K562 (cell line): ENCODE data around the gene CALM1. TPM values are rescaled to one million over a fixed set of nuclear protein-coding genes. Genes with fewer than 3 reads are reported as not detected.
A peak's percentile ranks its signal among the peaks of the same experiment; 100 is the strongest.

ENCODE experiments used
- BCL6 ChIP-seq: fragments of 250-450 bp; sonication (Bioruptor Pico); IDR thresholded peaks from 2 replicates; pipeline ENCODE4 v1.4.0; 2020
- CXXC5 ChIP-seq: fragments of 250-450 bp; sonication (Bioruptor Pico); IDR thresholded peaks from 2 replicates; pipeline ENCODE4 v1.8.0; 2022; ENCODE audit warnings: inconsistent platforms, mild to moderate bottlenecking, moderate library complexity
- HNRNPH1 ChIP-seq: fragments of 200-400 bp; formaldehyde crosslinking; optimal IDR thresholded peaks from 2 replicates; pipeline ENCODE3; 2017; ENCODE audit warnings: low read depth, mild to moderate bottlenecking, low read length, moderate library complexity
- KDM5B ChIP-seq: fragments of 200-600 bp; sonication (generic); IDR thresholded peaks from 2 replicates; pipeline ENCODE4 v1.6.1; 2012; ENCODE audit warnings: low read depth, mild to moderate bottlenecking, moderate library complexity, low read length, control low read depth, inconsistent platforms; ENCODE audit not compliant: insufficient replicate concordance
- L3MBTL2 ChIP-seq: fragments of 450-650 bp; IDR thresholded peaks from 2 replicates; pipeline ENCODE4 v1.6.1; 2016; ENCODE audit warnings: mild to moderate bottlenecking, moderate library complexity
- LEF1 ChIP-seq: fragments of 450-650 bp; IDR thresholded peaks from 2 replicates; pipeline ENCODE4 v1.6.1; 2016; ENCODE audit warnings: mild to moderate bottlenecking
- SP1 ChIP-seq: sonication (generic); formaldehyde crosslinking; IDR thresholded peaks from 2 replicates; pipeline ENCODE4 v1.8.1; 2022; ENCODE audit warnings: mild to moderate bottlenecking, missing genetic modification reagents
- SPI1 ChIP-seq: IDR thresholded peaks from 2 replicates; pipeline ENCODE4 v1.6.1; 2011; ENCODE audit warnings: low read depth, low read length, control low read depth, borderline replicate concordance
- TAF1 ChIP-seq: IDR thresholded peaks from 2 replicates; pipeline ENCODE4 v1.6.1; 2011; ENCODE audit warnings: mild to moderate bottlenecking, low read length, moderate library complexity; ENCODE audit not compliant: insufficient read depth, control insufficient read depth, severe bottlenecking; ENCODE audit errors: extremely low read depth
- THRAP3 ChIP-seq: fragments of 450-650 bp; IDR thresholded peaks from 2 replicates; pipeline ENCODE4 v1.6.1; 2016; ENCODE audit warnings: mild to moderate bottlenecking, inconsistent platforms, borderline replicate concordance
- ZEB2 ChIP-seq: fragments of 450-650 bp; IDR thresholded peaks from 2 replicates; pipeline ENCODE4 v1.6.1; 2016
- ZNF24 ChIP-seq: fragments of 450-650 bp; IDR thresholded peaks from 2 replicates; pipeline ENCODE4 v1.6.1; 2016
- ZNF347 ChIP-seq: fragments of 450-650 bp; formaldehyde crosslinking; IDR thresholded peaks from 2 replicates; pipeline ENCODE4 v1.4.0; 2020; ENCODE audit warnings: low read depth, mild to moderate bottlenecking, moderate library complexity
- ZZZ3 ChIP-seq: fragments of 450-650 bp; IDR thresholded peaks from 2 replicates; pipeline ENCODE4 v1.6.1; 2016; ENCODE audit warnings: antibody characterized with exemption, mild to moderate bottlenecking, moderate library complexity
- polyA plus RNA-seq, 8 experiments: library from polyadenylated mRNA; depleted of rRNA in 4 of 8; stranded (reverse) in 5 of 8; unstranded in 3 of 8; fragments of >200 nt; fragmentation: Nextera tagmentation in 2 of 8; fragmentation: Illumina TruSeq in 1 of 8; extraction: Ambion mirVana in 2 of 8; extraction: Trizol in 1 of 8; gene quantifications; 2 replicates each; pipeline versions ENCODE4 v1.2.1 to v1.2.3, GENCODE V29; 2011 to 2014; ENCODE audit warnings: inconsistent platforms in 1 of 8, missing spikeins in 1 of 8
- total RNA-seq, 7 experiments: library from RNA; depleted of rRNA in 6 of 7; stranded (reverse); fragments of >200 nt in 6 of 7; fragmentation: Illumina TruSeq in 2 of 7; extraction: Trizol in 2 of 7; gene quantifications; 2 replicates each; pipeline versions ENCODE4 v1.2.1 to v1.2.3, GENCODE V29; 2011 to 2021; ENCODE audit warnings: low replicate concordance in 1 of 7
- TF ChIP-seq, protein P1 (sequence below), 2 experiments: fragments of 450-650 bp in 1 of 2; sonication (generic) in 1 of 2; formaldehyde crosslinking; conservative IDR thresholded peaks; 2 replicates each; pipeline versions ENCODE4 v1.4.0 to v1.8.1; 2020 to 2022; ENCODE audit warnings: mild to moderate bottlenecking in 1 of 2, missing genetic modification reagents in 1 of 2
- TF ChIP-seq, protein P2 (sequence below), 2 experiments: IDR thresholded peaks in 1 of 2; conservative IDR thresholded peaks in 1 of 2; 2 replicates each; pipeline ENCODE4 v1.6.1; 2016; ENCODE audit warnings: low read depth in 2 of 2, mild to moderate bottlenecking in 1 of 2, missing compliant biosample characterization in 1 of 2, missing genetic modification characterization in 1 of 2, moderate library complexity in 1 of 2
- TF ChIP-seq, protein P3 (sequence below): sonication (generic); formaldehyde crosslinking; IDR thresholded peaks from 2 replicates; pipeline ENCODE4 v1.8.0; 2022; ENCODE audit warnings: mild to moderate bottlenecking, missing genetic modification reagents, borderline replicate concordance
- TF ChIP-seq, protein P4 (sequence below): fragments of 450-650 bp; IDR thresholded peaks from 2 replicates; pipeline ENCODE4 v1.6.1; 2016; ENCODE audit warnings: mild to moderate bottlenecking

CALM1 gene
- total and polyA plus RNA-seq, 9 of the 15 experiments (the other 6 are each of a cell fraction or from before 2014, with no cell fraction given): 48.0 to 269 (median 158) TPM

DNA sequence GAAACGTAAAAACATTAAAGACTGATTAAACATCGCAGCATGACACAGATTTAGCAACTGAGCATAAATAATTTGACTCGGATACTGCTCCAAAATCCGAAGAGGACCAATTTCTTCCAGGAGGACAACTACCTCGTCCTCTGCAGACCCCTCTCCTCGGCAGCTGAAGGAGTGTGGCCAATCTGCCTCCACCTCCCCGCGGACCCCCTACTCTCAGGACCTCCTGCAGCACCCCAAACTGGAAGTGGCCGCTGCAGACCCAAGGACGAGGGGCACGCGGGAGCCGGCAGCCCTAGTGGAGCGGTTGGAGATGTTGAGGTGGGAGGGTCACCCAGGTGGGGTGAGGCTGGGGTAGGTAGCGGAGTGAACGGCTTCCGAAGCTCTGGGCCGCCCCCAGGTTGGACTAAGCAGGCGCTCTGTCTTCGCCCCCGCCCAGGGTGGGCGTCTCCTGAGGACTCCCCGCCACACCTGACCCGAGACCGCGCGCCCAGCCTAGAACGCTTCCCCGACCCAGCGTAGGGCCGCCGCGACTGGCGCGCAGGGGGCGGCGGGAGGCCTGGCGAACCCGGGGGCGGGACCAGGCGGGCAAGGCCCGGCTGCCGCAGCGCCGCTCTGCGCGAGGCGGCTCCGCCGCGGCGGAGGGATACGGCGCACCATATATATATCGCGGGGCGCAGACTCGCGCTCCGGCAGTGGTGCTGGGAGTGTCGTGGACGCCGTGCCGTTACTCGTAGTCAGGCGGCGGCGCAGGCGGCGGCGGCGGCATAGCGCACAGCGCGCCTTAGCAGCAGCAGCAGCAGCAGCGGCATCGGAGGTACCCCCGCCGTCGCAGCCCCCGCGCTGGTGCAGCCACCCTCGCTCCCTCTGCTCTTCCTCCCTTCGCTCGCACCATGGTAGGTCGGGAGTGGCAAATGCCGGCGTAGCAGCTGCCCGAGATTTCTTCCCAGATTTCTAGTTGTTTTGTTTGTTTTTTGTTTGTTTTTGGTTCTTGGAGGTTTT lies at the start of gene CALM1 (continued):
- no peak for TF ChIP-seq ZZZ3
- TF ChIP-seq, protein P1, sequence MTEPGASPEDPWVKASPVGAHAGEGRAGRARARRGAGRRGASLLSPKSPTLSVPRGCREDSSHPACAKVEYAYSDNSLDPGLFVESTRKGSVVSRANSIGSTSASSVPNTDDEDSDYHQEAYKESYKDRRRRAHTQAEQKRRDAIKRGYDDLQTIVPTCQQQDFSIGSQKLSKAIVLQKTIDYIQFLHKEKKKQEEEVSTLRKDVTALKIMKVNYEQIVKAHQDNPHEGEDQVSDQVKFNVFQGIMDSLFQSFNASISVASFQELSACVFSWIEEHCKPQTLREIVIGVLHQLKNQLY (CRISPR knock-in tag; conservative IDR thresholded peaks at IDR 0.05): no peak
- peak; percentile 94 for TF ChIP-seq SP1
- peak; percentile 98 for TF ChIP-seq TAF1
- no peak for TF ChIP-seq THRAP3
- TF ChIP-seq ZNF347 (CRISPR knock-in tag): no peak
- TF ChIP-seq L3MBTL2: peak; percentile 55
- no peak for TF ChIP-seq HNRNPH1
- TF ChIP-seq CXXC5 (CRISPR knock-in tag): peak; percentile 98
- no peak for TF ChIP-seq LEF1
- TF ChIP-seq, protein P2, sequence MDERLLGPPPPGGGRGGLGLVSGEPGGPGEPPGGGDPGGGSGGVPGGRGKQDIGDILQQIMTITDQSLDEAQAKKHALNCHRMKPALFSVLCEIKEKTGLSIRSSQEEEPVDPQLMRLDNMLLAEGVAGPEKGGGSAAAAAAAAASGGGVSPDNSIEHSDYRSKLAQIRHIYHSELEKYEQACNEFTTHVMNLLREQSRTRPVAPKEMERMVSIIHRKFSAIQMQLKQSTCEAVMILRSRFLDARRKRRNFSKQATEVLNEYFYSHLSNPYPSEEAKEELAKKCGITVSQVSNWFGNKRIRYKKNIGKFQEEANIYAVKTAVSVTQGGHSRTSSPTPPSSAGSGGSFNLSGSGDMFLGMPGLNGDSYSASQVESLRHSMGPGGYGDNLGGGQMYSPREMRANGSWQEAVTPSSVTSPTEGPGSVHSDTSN (CRISPR knock-in tag; IDR thresholded peaks at IDR 0.05; ENCODE audit: low read depth): no peak
- TF ChIP-seq, protein P2 (tag; conservative IDR thresholded peaks at IDR 0.05; ENCODE audit: low read depth): no peak
- TF ChIP-seq ZEB2: no peak
- peak; percentile 99 for TF ChIP-seq KDM5B
- TF ChIP-seq, protein P3, sequence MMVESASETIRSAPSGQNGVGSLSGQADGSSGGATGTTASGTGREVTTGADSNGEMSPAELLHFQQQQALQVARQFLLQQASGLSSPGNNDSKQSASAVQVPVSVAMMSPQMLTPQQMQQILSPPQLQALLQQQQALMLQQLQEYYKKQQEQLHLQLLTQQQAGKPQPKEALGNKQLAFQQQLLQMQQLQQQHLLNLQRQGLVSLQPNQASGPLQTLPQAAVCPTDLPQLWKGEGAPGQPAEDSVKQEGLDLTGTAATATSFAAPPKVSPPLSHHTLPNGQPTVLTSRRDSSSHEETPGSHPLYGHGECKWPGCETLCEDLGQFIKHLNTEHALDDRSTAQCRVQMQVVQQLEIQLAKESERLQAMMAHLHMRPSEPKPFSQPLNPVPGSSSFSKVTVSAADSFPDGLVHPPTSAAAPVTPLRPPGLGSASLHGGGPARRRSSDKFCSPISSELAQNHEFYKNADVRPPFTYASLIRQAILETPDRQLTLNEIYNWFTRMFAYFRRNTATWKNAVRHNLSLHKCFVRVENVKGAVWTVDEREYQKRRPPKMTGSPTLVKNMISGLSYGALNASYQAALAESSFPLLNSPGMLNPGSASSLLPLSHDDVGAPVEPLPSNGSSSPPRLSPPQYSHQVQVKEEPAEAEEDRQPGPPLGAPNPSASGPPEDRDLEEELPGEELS (CRISPR knock-in tag): no peak
- TF ChIP-seq, protein P4, sequence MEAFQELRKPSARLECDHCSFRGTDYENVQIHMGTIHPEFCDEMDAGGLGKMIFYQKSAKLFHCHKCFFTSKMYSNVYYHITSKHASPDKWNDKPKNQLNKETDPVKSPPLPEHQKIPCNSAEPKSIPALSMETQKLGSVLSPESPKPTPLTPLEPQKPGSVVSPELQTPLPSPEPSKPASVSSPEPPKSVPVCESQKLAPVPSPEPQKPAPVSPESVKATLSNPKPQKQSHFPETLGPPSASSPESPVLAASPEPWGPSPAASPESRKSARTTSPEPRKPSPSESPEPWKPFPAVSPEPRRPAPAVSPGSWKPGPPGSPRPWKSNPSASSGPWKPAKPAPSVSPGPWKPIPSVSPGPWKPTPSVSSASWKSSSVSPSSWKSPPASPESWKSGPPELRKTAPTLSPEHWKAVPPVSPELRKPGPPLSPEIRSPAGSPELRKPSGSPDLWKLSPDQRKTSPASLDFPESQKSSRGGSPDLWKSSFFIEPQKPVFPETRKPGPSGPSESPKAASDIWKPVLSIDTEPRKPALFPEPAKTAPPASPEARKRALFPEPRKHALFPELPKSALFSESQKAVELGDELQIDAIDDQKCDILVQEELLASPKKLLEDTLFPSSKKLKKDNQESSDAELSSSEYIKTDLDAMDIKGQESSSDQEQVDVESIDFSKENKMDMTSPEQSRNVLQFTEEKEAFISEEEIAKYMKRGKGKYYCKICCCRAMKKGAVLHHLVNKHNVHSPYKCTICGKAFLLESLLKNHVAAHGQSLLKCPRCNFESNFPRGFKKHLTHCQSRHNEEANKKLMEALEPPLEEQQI: no peak
- TF ChIP-seq ZNF24: peak; percentile 58
- no peak for TF ChIP-seq BCL6 (CRISPR knock-in tag)
- no peak for TF ChIP-seq SPI1
